GM12878 (cell line): ENCODE measurements around the gene INTS14. TPM values are rescaled to one million over a fixed set of nuclear protein-coding genes. Genes with fewer than 3 reads are reported as not detected.

ENCODE experiments used
- ATAC-seq: fragments of 200-7000 bp; cut with Tn5 transposase; 3 replicates; pipeline ENCODE4 v1.9.1; 2020; ENCODE audit warnings: mild to moderate bottlenecking, moderate library complexity
- BruUV-seq: library from RNA; stranded (reverse); fragments of 400-500 nt; replicated peaks from 2 replicates; lab custom pipeline; 2021; lab: Mats Ljungman, UMichigan
- CTCF ChIA-PET: fragments of 300-600 bp; sonication (Branson Sonifier 250); formaldehyde crosslinking; extraction: SDS; loops from one replicate; lab custom pipeline; 2021; ENCODE audit warnings: inconsistent platforms; lab: Yijun Ruan, JAX
- POLR2A ChIA-PET: fragments of 350-600 bp; formaldehyde crosslinking; extraction: SDS; loops from one replicate; lab custom pipeline; 2021; ENCODE audit warnings: inconsistent platforms; lab: Charles Lee
- RAD21 ChIA-PET: fragments of 300-600 bp; sonication (Branson Sonifier 250); formaldehyde crosslinking; loops from one replicate; lab custom pipeline; 2023; ENCODE audit warnings: antibody characterized with exemption; ENCODE audit not compliant: unreplicated experiment; lab: Charles Lee
- SMC1A ChIA-PET: fragments of 300-600 bp; sonication (Branson Sonifier 250); formaldehyde crosslinking; loops from one replicate; lab custom pipeline; 2023; ENCODE audit not compliant: unreplicated experiment, uncharacterized antibody; lab: Charles Lee
- DNase-seq: peaks from one replicate; pipeline ENCODE4 v3.0.0-alpha.2; 2011; ENCODE audit warnings: low read depth, low spot score
- FAIRE-seq: peaks from 3 replicates; lab custom pipeline; 2011; peaks lifted over from hg19 to GRCh38; lab: Jason Lieb, UNC
- H2AFZ ChIP-seq: 2 replicates; pipeline ENCODE4 v1.6.0; 2011; ENCODE audit warnings: low read depth, low read length, control low read depth; ENCODE audit not compliant: control insufficient read depth
- H3K27ac ChIP-seq: 2 replicates; pipeline ENCODE4 v1.5.1; 2011; ENCODE audit warnings: control low read depth; ENCODE audit not compliant: control insufficient read depth, insufficient read depth
- H3K27me3 ChIP-seq, 2 experiments: replicated peaks in 1 of 2; 2 replicates each; pipeline versions ENCODE4 v1.6.0 to v1.6.1; 2011; ENCODE audit warnings: low read length in 1 of 2; ENCODE audit not compliant: control insufficient read depth in 2 of 2, insufficient read depth in 2 of 2
- H3K36me3 ChIP-seq, 2 experiments: 2 replicates each; pipeline ENCODE4 v1.5.1; 2011; ENCODE audit warnings: low read length in 1 of 2; ENCODE audit not compliant: control insufficient read depth in 2 of 2, insufficient read depth in 2 of 2
- H3K4me1 ChIP-seq: 2 replicates; pipeline ENCODE4 v1.6.1; 2011; ENCODE audit warnings: mild to moderate bottlenecking, low read length, moderate library complexity, mixed read lengths; ENCODE audit not compliant: control insufficient read depth, insufficient read depth
- H3K4me2 ChIP-seq: 2 replicates; pipeline ENCODE4 v1.6.0; 2011; ENCODE audit warnings: control low read depth; ENCODE audit not compliant: control insufficient read depth, insufficient read depth
- H3K4me3 ChIP-seq: fragments of 200-600 bp; sonication (generic); 2 replicates; pipeline ENCODE4 v1.5.1; 2016
- H3K79me2 ChIP-seq: 2 replicates; pipeline ENCODE4 v1.6.0; 2011; ENCODE audit warnings: low read length; ENCODE audit not compliant: control insufficient read depth, insufficient read depth
- H3K9ac ChIP-seq: 2 replicates; pipeline ENCODE4 v1.8.0; 2011; ENCODE audit warnings: low read length, control low read depth, mixed read lengths; ENCODE audit not compliant: control insufficient read depth, insufficient read depth
- H3K9me3 ChIP-seq: replicated peaks from 3 replicates; pipeline ENCODE4 v1.5.1; 2011; ENCODE audit warnings: mild to moderate bottlenecking, low read length; ENCODE audit not compliant: control insufficient read depth, insufficient read depth
- H4K20me1 ChIP-seq: 2 replicates; pipeline ENCODE4 v1.6.0; 2011; ENCODE audit not compliant: control insufficient read depth, insufficient read depth
- BHLHE40 ChIP-seq, 2 experiments: fragments of 450-650 bp in 1 of 2; IDR thresholded peaks; 2 replicates each; pipeline ENCODE4 v1.6.1; 2011 to 2017; ENCODE audit warnings: low read depth in 2 of 2, borderline replicate concordance in 1 of 2, improper control_type of control experiment in 1 of 2, low read length in 1 of 2, mild to moderate bottlenecking in 1 of 2
- BMI1 ChIP-seq: fragments of 450-650 bp; IDR thresholded peaks from 2 replicates; pipeline ENCODE4 v1.6.1; 2016; ENCODE audit warnings: mild to moderate bottlenecking, moderate library complexity, borderline replicate concordance
- CHD1 ChIP-seq: IDR thresholded peaks from 2 replicates; pipeline ENCODE4 v1.6.1; 2012; ENCODE audit warnings: low read depth, low read length, improper control_type of control experiment
- CHD4 ChIP-seq: fragments of 200-600 bp; sonication (generic); IDR thresholded peaks from 2 replicates; pipeline ENCODE4 v1.6.1; 2016; ENCODE audit warnings: mild to moderate bottlenecking
- EED ChIP-seq: sonication (generic); IDR thresholded peaks from 2 replicates; pipeline ENCODE4 v1.6.1; 2016; ENCODE audit warnings: antibody characterized with exemption, low read depth
- FOXM1 ChIP-seq: IDR thresholded peaks from 2 replicates; pipeline ENCODE4 v1.6.1; 2012; ENCODE audit warnings: low read depth, mild to moderate bottlenecking, inconsistent platforms, low read length, moderate library complexity
- NR2C2 ChIP-seq: IDR thresholded peaks from 2 replicates; pipeline ENCODE4 v1.6.1; 2011; ENCODE audit warnings: borderline replicate concordance, low read depth; ENCODE audit not compliant: control insufficient read depth, insufficient read length
- POU2F2 ChIP-seq: IDR thresholded peaks from 3 replicates; pipeline ENCODE4 v1.6.1; 2011; ENCODE audit warnings: low read depth, mild to moderate bottlenecking, low read length, borderline replicate concordance
- SMAD1 ChIP-seq: fragments of 450-650 bp; IDR thresholded peaks from 2 replicates; pipeline ENCODE4 v1.6.1; 2018; ENCODE audit warnings: mild to moderate bottlenecking, low read depth; ENCODE audit not compliant: partially characterized antibody
- SREBF2 ChIP-seq: IDR thresholded peaks from 2 replicates; pipeline ENCODE4 v1.6.1; 2012; ENCODE audit warnings: mild to moderate bottlenecking, low read length
- TCF7 ChIP-seq: IDR thresholded peaks from 2 replicates; pipeline ENCODE4 v1.6.1; 2014; ENCODE audit warnings: antibody characterized with exemption, borderline replicate concordance
- USF2 ChIP-seq: IDR thresholded peaks from 2 replicates; pipeline ENCODE4 v1.6.1; 2011; ENCODE audit warnings: low read depth, low read length, improper control_type of control experiment, borderline replicate concordance
- ZNF207 ChIP-seq: fragments of 450-650 bp; IDR thresholded peaks from 2 replicates; pipeline ENCODE4 v1.6.1; 2014; ENCODE audit warnings: antibody characterized with exemption, mild to moderate bottlenecking, borderline replicate concordance
- WGBS: methylation state at CpG from one replicate; pipeline ENCODE4 v1.1.6; 2016; ENCODE audit warnings: low lambda C conversion rate; ENCODE audit not compliant: insufficient replicate concordance, insufficient coverage; ENCODE audit errors: missing lambda C conversion rate; 5-methylcytosine and 5-hydroxymethylcytosine counted together
- in situ Hi-C: fragments of 300-500 bp; cut with MboI; formaldehyde crosslinking; loops from 9 replicates; pipeline ENCODE4 v1.14.3; 2018; ENCODE audit warnings: mixed read lengths
- intact Hi-C: fragments of 100-400 bp; cut with micrococcal nuclease; formaldehyde crosslinking; loops from one replicate; pipeline ENCODE4 v1.14.2; 2022; ENCODE audit not compliant: unreplicated experiment
- polyA plus RNA-seq, 11 experiments: library from polyadenylated mRNA; depleted of rRNA in 4 of 11; unstranded in 6 of 11; stranded (reverse) in 5 of 11; fragments of >200 nt; fragmentation: Nextera tagmentation in 4 of 11; fragmentation: Illumina TruSeq in 1 of 11; extraction: Ambion mirVana in 4 of 11; extraction: Trizol in 1 of 11; gene quantifications; 1 replicate in 1 of 11; 2 replicates in 10 of 11; pipeline versions ENCODE4 v1.2.1 to v1.2.3, GENCODE V29; 2011 to 2016; ENCODE audit warnings: inconsistent platforms in 2 of 11, missing spikeins in 2 of 11, low read depth in 1 of 11
- total RNA-seq, 4 experiments: library from RNA; depleted of rRNA in 3 of 4; stranded (reverse); fragments of >200 nt in 3 of 4; fragmentation: Illumina TruSeq in 1 of 4; extraction: Trizol in 1 of 4; gene quantifications; 2 replicates each; pipeline versions ENCODE4 v1.2.1 to v1.2.3, GENCODE V29; 2013 to 2021

INTS14 gene
- total and polyA plus RNA-seq, 10 of the 15 experiments (the other 5 are each of a cell fraction or from before 2014, with no cell fraction given) = 36.8 to 76.9 (median 47.7) TPM

GRCh38 chr15:65558336-65558735, 52.6 kb downstream of the INTS14 start:
- 100% methylated on average over 5 of the region's 5 CpGs for WGBS
- Histone ChIP-seq H3K79me2 (no peaks in the 10 kb centered on the region), H3K27me3 (no peaks in the 10 kb centered on the region), H3K36me3 (peaks cover 10 to 14% of the 10 kb centered on the region in 2 experiments), H4K20me1 (no peaks in the 10 kb centered on the region), H3K4me1 (no peaks in the 10 kb centered on the region; the same call in 1 of the 2 replicates), H3K9ac (no peak overlapping the region), H3K4me2 (no peak overlapping the region), H3K27ac (no peak overlapping the region), H2AFZ (no peak overlapping the region), H3K9me3 (no peaks in the 10 kb centered on the region), H3K4me3 (no peak overlapping the region)
- RAD21 ChIA-PET = interaction anchor here (0.6 kb wide), 1 partner anchor 289 kb away, joined by 3 read pairs; no protein-coding TSS in a partner anchor
- SMC1A ChIA-PET = interaction anchor here (1.1 to 2.0 kb wide), 4 partner anchors 14 to 37 kb away, joined by 3 to 5 read pairs (median 4); no protein-coding TSS in a partner anchor
- ATAC-seq = no peak
- CTCF ChIA-PET = interaction anchor here (1.0 to 1.2 kb wide), 2 partner anchors 14 to 157 kb away, joined by 3 read pairs; no protein-coding TSS in a partner anchor
- no peak for FAIRE-seq
- DNase-seq = no peak
- TF ChIP-seq BHLHE40 (IDR thresholded peaks at IDR 0.05; ENCODE audit: borderline replicate concordance in 1 of 2, low read depth in 2 of 2, low read length in 1 of 2) (no peak), CHD4 (no peak)
- intact Hi-C loops = no loop called here
- in situ Hi-C loops = no loop called here
- POLR2A ChIA-PET = no interaction called here
- BruUV-seq = no TSS peak

- Histone ChIP-seq H3K79me2 (no peaks in the 10 kb centered on the region), H2AFZ (no peak overlapping the region), H3K36me3 (peaks cover 10 to 12% of the 10 kb centered on the region in 2 experiments), H3K27ac (no peak overlapping the region), H3K9me3 (no peaks in the 10 kb centered on the region), H3K27me3 (no peaks in the 10 kb centered on the region), H3K4me1 (no peaks in the 10 kb centered on the region; the same call in 1 of the 2 replicates), H4K20me1 (no peaks in the 10 kb centered on the region), H3K4me2 (no peak overlapping the region), H3K9ac (no peak overlapping the region), H3K4me3 (no peak overlapping the region)
- WGBS = over 99% methylated on average over 7 of the region's 7 CpGs
- in situ Hi-C loops (no loop called here), intact Hi-C loops (no loop called here)
- SMC1A ChIA-PET = interaction anchor here (0.7 to 2.0 kb wide), 2 partner anchors 13 to 133 kb away, joined by 3 to 5 read pairs; no protein-coding TSS in a partner anchor
- CTCF ChIA-PET = no interaction called here
- BruUV-seq = no TSS peak
- FAIRE-seq (no peak), DNase-seq (no peak)
- RAD21 ChIA-PET = no interaction called here
- POLR2A ChIA-PET = interaction anchor here (0.5 kb wide), 1 partner anchor 144 kb away, joined by 5 read pairs; no protein-coding TSS in a partner anchor
- TF ChIP-seq USF2 (no peak), SMAD1 (no peak), NR2C2 (no peak), FOXM1 (no peak), EED (no peak), SREBF2 (no peak), POU2F2 (no peak), TCF7 (no peak), CHD1 (no peak), BMI1 (no peak), ZNF207 (no peak)
- TF ChIP-seq, all 136 proteins: peak for 0
- no peak for ATAC-seq
Observed at GRCh38 chr15:65556622-65557021, 54.3 kb downstream of the INTS14 start.
